HCT116 (cell line): ENCODE results near the gene CTSZ. TPM values are rescaled to one million over a fixed set of nuclear protein-coding genes. Genes with fewer than 3 reads are reported as not detected.
A peak's percentile ranks its signal among the peaks of the same experiment; 100 is the strongest.
"Not testable (repeated sequence)": the region's sequence is repeated elsewhere in the genome, so short reads cannot be mapped to it uniquely, and the experiment has no call there.

ENCODE experiments used
- ATAC-seq: fragments of 200-7000 bp; cut with Tn5 transposase; 2 replicates; pipeline ENCODE4 v1.9.1; 2020; ENCODE audit warnings: mild to moderate bottlenecking, moderate library complexity
- BruUV-seq: library from RNA; stranded (reverse); fragments of 400-500 nt; replicated peaks from 2 replicates; lab custom pipeline; 2021; lab: Mats Ljungman, UMichigan
- CTCF ChIA-PET: fragments of 300-600 bp; sonication (Branson Sonifier 250); formaldehyde crosslinking; loops from one replicate; lab custom pipeline; 2021; ENCODE audit warnings: antibody characterized with exemption; lab: Charles Lee
- POLR2A ChIA-PET: fragments of 300-600, 350-600 bp; sonication (Branson Sonifier 250); formaldehyde crosslinking; loops from one replicate; lab custom pipeline; 2021; ENCODE audit warnings: antibody characterized with exemption; lab: Charles Lee
- RAD21 ChIA-PET, 2 experiments: fragments of 300-600 bp; sonication (Branson Sonifier 250); formaldehyde crosslinking; loops; one replicate each; lab custom pipeline; 2023; ENCODE audit warnings: low total read pairs in 2 of 2; ENCODE audit not compliant: uncharacterized antibody in 2 of 2, unreplicated experiment in 2 of 2, low non-redundant PET in 1 of 2; lab: Charles Lee
- DNase-seq: peaks from one replicate; pipeline ENCODE4 v3.0.0-alpha.2; 2010; ENCODE audit warnings: low read depth, low spot score
- H2AFZ ChIP-seq: fragments of 200-600 bp; shearing (Covaris generic), sonication (generic); 2 replicates; pipeline ENCODE4 v1.6.1; 2017; ENCODE audit warnings: low read depth, mixed run types, mixed read lengths, antibody characterized with exemption, low read length; ENCODE audit not compliant: poor library complexity, severe bottlenecking
- H3K27ac ChIP-seq: 2 replicates; pipeline ENCODE4 v1.5.1; 2012; ENCODE audit warnings: low read depth, low read length
- H3K27me3 ChIP-seq: fragments of 200-600 bp; sonication (generic); 2 replicates; pipeline ENCODE4 v1.6.1; 2016; ENCODE audit warnings: mixed run types, low read length, mixed read lengths; ENCODE audit not compliant: insufficient read depth
- H3K36me3 ChIP-seq, 2 experiments: fragments of 200-500 bp in 1 of 2; fragments of 200-600 bp in 1 of 2; sonication (Bioruptor generic) in 1 of 2; sonication (generic) in 1 of 2; 2 replicates each; pipeline versions ENCODE4 v1.5.1 to v1.6.1; 2014 to 2016; ENCODE audit warnings: low read length in 2 of 2, inconsistent platforms in 1 of 2, mixed read lengths in 1 of 2, mixed run types in 1 of 2; ENCODE audit not compliant: insufficient read depth in 2 of 2, control insufficient read depth in 1 of 2
- H3K4me1 ChIP-seq, 2 experiments: fragments of 200-600 bp in 1 of 2; sonication (generic) in 1 of 2; 2 replicates each; pipeline versions ENCODE4 v1.5.1 to v1.6.1; 2012 to 2017; ENCODE audit warnings: low read length in 2 of 2, inconsistent platforms in 1 of 2, mild to moderate bottlenecking in 1 of 2, mixed read lengths in 1 of 2, mixed run types in 1 of 2, moderate library complexity in 1 of 2; ENCODE audit not compliant: insufficient read depth in 2 of 2, control insufficient read depth in 1 of 2
- H3K4me2 ChIP-seq: fragments of 200-600 bp; sonication (generic); 2 replicates; pipeline ENCODE4 v1.6.1; 2017; ENCODE audit warnings: mixed run types, low read length, mixed read lengths
- H3K4me3 ChIP-seq, 2 experiments: fragments of 200-600 bp in 1 of 2; sonication (generic) in 1 of 2; replicated peaks in 1 of 2; 2 replicates each; pipeline ENCODE4 v1.5.1; 2011 to 2016; ENCODE audit warnings: low read length in 2 of 2, control low read depth in 1 of 2, low read depth in 1 of 2, mild to moderate bottlenecking in 1 of 2, mixed read lengths in 1 of 2, mixed run types in 1 of 2
- H3K79me2 ChIP-seq: fragments of 200-600 bp; sonication (generic); 2 replicates; pipeline ENCODE4 v1.6.1; 2017; ENCODE audit warnings: mild to moderate bottlenecking, mixed run types, low read length, moderate library complexity, mixed read lengths; ENCODE audit not compliant: insufficient read depth
- H3K9ac ChIP-seq: fragments of 200-600 bp; sonication (generic); 2 replicates; pipeline ENCODE4 v1.6.1; 2016; ENCODE audit warnings: low read length, mixed read lengths
- H3K9me2 ChIP-seq: fragments of 200-600 bp; sonication (generic), shearing (Covaris generic); 2 replicates; pipeline ENCODE4 v1.6.1; 2017; ENCODE audit warnings: mixed run types, mild to moderate bottlenecking, moderate library complexity; ENCODE audit not compliant: insufficient read depth
- H3K9me3 ChIP-seq, 2 experiments: fragments of 200-500 bp in 1 of 2; fragments of 200-600 bp in 1 of 2; sonication (Bioruptor generic) in 1 of 2; sonication (generic) in 1 of 2; 2 replicates each; pipeline ENCODE4 v1.6.1; 2014 to 2017; ENCODE audit warnings: low read length in 2 of 2, mixed read lengths in 2 of 2, inconsistent platforms in 1 of 2, low read depth in 1 of 2, mild to moderate bottlenecking in 1 of 2, mixed run types in 1 of 2, moderate library complexity in 1 of 2; ENCODE audit not compliant: control insufficient read depth in 1 of 2, insufficient read depth in 1 of 2
- H4K20me1 ChIP-seq: fragments of 200-600 bp; sonication (generic), shearing (Covaris generic); 2 replicates; pipeline ENCODE4 v1.6.1; 2017; ENCODE audit warnings: mixed run types, mild to moderate bottlenecking, moderate library complexity; ENCODE audit not compliant: insufficient read depth
- EZH2 ChIP-seq: fragments of 200-600 bp; sonication (generic); IDR thresholded peaks from 2 replicates; pipeline ENCODE4 v1.6.1; 2017; ENCODE audit warnings: antibody characterized with exemption, mixed run types
- SIN3A ChIP-seq: IDR thresholded peaks from 2 replicates; pipeline ENCODE4 v1.6.1; 2012; ENCODE audit warnings: low read depth
- SRF ChIP-seq: IDR thresholded peaks from 2 replicates; pipeline ENCODE4 v1.6.1; 2012; ENCODE audit warnings: low read depth
- TCF7L2 ChIP-seq: IDR thresholded peaks from 2 replicates; pipeline ENCODE4 v1.7.0; 2011; ENCODE audit warnings: borderline replicate concordance, inconsistent platforms; ENCODE audit not compliant: insufficient read depth, insufficient read length; ENCODE audit errors: extremely low read depth
- YY1 ChIP-seq: IDR thresholded peaks from 2 replicates; pipeline ENCODE4 v1.6.1; 2011; ENCODE audit warnings: low read length, low read depth, moderate library complexity, mild to moderate bottlenecking; ENCODE audit not compliant: insufficient replicate concordance; ENCODE audit errors: extremely low read depth
- ZFX ChIP-seq: fragments of 450-650 bp; IDR thresholded peaks from 2 replicates; pipeline ENCODE4 v1.6.1; 2017
- intact Hi-C: fragments of 100-400 bp; cut with micrococcal nuclease; formaldehyde crosslinking; loops from 2 replicates; pipeline ENCODE4 v1.10.0; 2022
- total RNA-seq: library from RNA; stranded (reverse); gene quantifications from one replicate; pipeline ENCODE4 v1.2.1, GENCODE V29; 2021; ENCODE audit not compliant: unreplicated experiment

CTSZ gene
- total RNA-seq, 1 experiment from 2014 or later, result 100 TPM

DNA sequence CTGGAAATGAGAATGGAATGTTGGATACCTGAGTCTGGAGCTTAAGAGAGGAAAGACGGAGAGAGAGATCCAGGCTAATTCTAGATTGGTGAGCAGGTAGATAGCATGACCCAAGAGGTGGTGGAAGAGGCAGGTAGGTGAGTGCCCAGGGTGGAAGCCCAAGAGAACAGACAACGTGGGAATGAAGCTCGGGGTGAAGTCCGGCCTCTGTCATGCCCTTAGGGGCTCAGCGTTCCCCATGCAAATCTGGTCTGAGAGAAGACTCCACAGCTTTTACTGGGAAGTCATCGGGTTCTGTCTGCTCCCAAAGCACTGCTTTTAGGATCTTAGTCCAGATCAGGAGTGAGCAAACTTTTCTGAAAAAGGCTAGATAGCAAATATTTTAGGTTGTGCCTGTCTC, 22.4 kb downstream of the CTSZ start:
- no peak for TF ChIP-seq TCF7L2
- TF ChIP-seq YY1, result no peak
- TF ChIP-seq EZH2, result no peak
- no peak for TF ChIP-seq SIN3A
- TF ChIP-seq SRF, result no peak
- TF ChIP-seq ZFX, result no peak
- TF ChIP-seq, all 23 proteins: peak for 0
- Histone ChIP-seq H3K4me3 (no peak overlapping the region), H2AFZ (no peak overlapping the region), H4K20me1 (no peaks in the 10 kb centered on the region), H3K79me2 (peaks cover 76% of the 10 kb centered on the region), H3K27me3 (no peaks in the 10 kb centered on the region), H3K4me2 (no peak overlapping the region), H3K9me3 (no peaks in the 10 kb centered on the region), H3K9ac (no peak overlapping the region), H3K36me3 (peaks cover 28 to 37% of the 10 kb centered on the region in 2 experiments), H3K9me2 (no peaks in the 10 kb centered on the region), H3K27ac (no peak overlapping the region), H3K4me1 (peaks cover 6 to 17% of the 10 kb centered on the region in 2 experiments)
- ATAC-seq (no peak), DNase-seq (no peak)
- ChIA-PET RAD21 (no interaction called here), CTCF (no interaction called here), POLR2A (no interaction called here)
- TSS peak; percentile 5 for BruUV-seq
- intact Hi-C loops, result loop anchor here (5.0 to 10.0 kb wide), 2 partner anchors 48 to 80 kb away; partner anchors contain the start of gene ATP5F1E

DNA sequence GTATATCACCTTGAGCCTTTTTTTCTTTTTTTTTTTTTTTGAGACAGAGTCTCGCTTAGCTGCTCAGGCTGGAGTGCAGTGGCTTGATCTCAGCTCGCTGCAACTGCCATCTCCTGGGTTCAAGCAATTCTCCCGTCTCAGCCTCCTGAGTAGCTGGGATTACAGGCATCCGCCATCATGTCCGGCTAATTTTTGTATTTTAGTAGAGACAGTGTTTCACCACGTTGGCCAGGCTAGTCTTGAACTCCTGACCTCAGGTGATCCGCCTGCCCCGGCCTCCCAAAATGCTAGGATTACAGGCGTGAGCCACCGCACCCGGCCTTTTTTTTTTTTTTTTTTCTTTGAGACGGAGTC, 24.0 kb downstream of the CTSZ start:
- peaks cover 15 to 21% of the 10 kb centered on the region in 2 experiments for H3K36me3 ChIP-seq
- H3K9me3 ChIP-seq, H3K27ac ChIP-seq, H4K20me1 ChIP-seq, BruUV-seq, CTCF ChIA-PET, H3K27me3 ChIP-seq, POLR2A ChIA-PET, ATAC-seq, H3K9me2 ChIP-seq, H2AFZ ChIP-seq, H3K9ac ChIP-seq, H3K4me3 ChIP-seq, RAD21 ChIA-PET, DNase-seq: not testable (repeated sequence)
- peaks cover 67% of the 10 kb centered on the region for H3K79me2 ChIP-seq
- intact Hi-C loops, result loop anchor here (5.0 to 10.0 kb wide), 2 partner anchors 49 to 78 kb away; partner anchors contain the start of gene ATP5F1E
- H3K4me1 ChIP-seq, result peaks cover 6 to 17% of the 10 kb centered on the region in 2 experiments
- peak overlapping the region; percentile 88 for H3K4me2 ChIP-seq
